ENCODE measurements around the gene NT5C2.

Gene NT5C2

GRCh38 chr10:103098240-103098639, 94.8 kb downstream of the NT5C2 start:
- TF ChIP-seq CTCF (conservative IDR thresholded peaks at IDR 0.05; ENCODE audit: control insufficient read depth, insufficient read depth, low read depth, low read length): no peak
- H3K4me3 ChIP-seq (ENCODE audit: control insufficient read depth, low read depth, low read length): no peak overlapping the region

GRCh38 chr10:103096130-103096529, 96.9 kb downstream of the NT5C2 start:
- TF ChIP-seq CTCF (conservative IDR thresholded peaks at IDR 0.05; ENCODE audit: control insufficient read depth, insufficient read depth, low read depth, low read length): no peak

More at GRCh38 chr10:103098240-103098639, 94.8 kb downstream of the NT5C2 start:
- DNase-seq (ENCODE audit: low read depth): no peak

GRCh38 chr10:103095005-103095404, 98.1 kb downstream of the NT5C2 start:
- TF ChIP-seq CTCF (conservative IDR thresholded peaks at IDR 0.05; ENCODE audit: control insufficient read depth, insufficient read depth, low read depth, low read length): no peak
- no peak for DNase-seq (ENCODE audit: low read depth)
- no peak overlapping the region for H3K4me3 ChIP-seq (ENCODE audit: control insufficient read depth, low read depth, low read length)

More at GRCh38 chr10:103096130-103096529, 96.9 kb downstream of the NT5C2 start:
- no peak overlapping the region for H3K4me3 ChIP-seq (ENCODE audit: control insufficient read depth, low read depth, low read length)
- no peak for DNase-seq (ENCODE audit: low read depth)

- TF ChIP-seq CTCF (conservative IDR thresholded peaks at IDR 0.05; ENCODE audit: control insufficient read depth, insufficient read depth, low read depth, low read length): no peak
- no peak for DNase-seq (ENCODE audit: low read depth)
- no peak overlapping the region for H3K4me3 ChIP-seq (ENCODE audit: control insufficient read depth, low read depth, low read length)
Measured at GRCh38 chr10:103090911-103091310, 102.2 kb downstream of the NT5C2 start.

- DNase-seq (ENCODE audit: low read depth): no peak
- no peak for TF ChIP-seq CTCF (conservative IDR thresholded peaks at IDR 0.05; ENCODE audit: control insufficient read depth, insufficient read depth, low read depth, low read length)
- H3K4me3 ChIP-seq (ENCODE audit: control insufficient read depth, low read depth, low read length): no peak overlapping the region
Measured at GRCh38 chr10:103089493-103089892, 103.6 kb downstream of the NT5C2 start.

GRCh38 chr10:103086799-103087198, 106.3 kb downstream of the NT5C2 start:
- no peak overlapping the region for H3K4me3 ChIP-seq (ENCODE audit: control insufficient read depth, low read depth, low read length)
- no peak for TF ChIP-seq CTCF (conservative IDR thresholded peaks at IDR 0.05; ENCODE audit: control insufficient read depth, insufficient read depth, low read depth, low read length)
- DNase-seq (ENCODE audit: low read depth): no peak

- no peak overlapping the region for H3K4me3 ChIP-seq (ENCODE audit: control insufficient read depth, low read depth, low read length)
- TF ChIP-seq CTCF (conservative IDR thresholded peaks at IDR 0.05; ENCODE audit: control insufficient read depth, insufficient read depth, low read depth, low read length): no peak
- no peak for DNase-seq (ENCODE audit: low read depth)
Measured at GRCh38 chr10:103086261-103086660, 106.8 kb downstream of the NT5C2 start.
